HEK293 (cell line): ENCODE measurements around the gene PDE4B.

Source experiments
- CTCF ChIP-seq: fragments of 450-650 bp; formaldehyde crosslinking; IDR thresholded peaks from 2 replicates; pipeline ENCODE4 v1.5.1; 2016; ENCODE audit warnings: missing biosample characterization, missing genetic modification characterization
- KLF10 ChIP-seq: fragments of 450-650 bp; IDR thresholded peaks from 2 replicates; pipeline ENCODE4 v1.5.1; 2018; ENCODE audit warnings: missing biosample characterization, mild to moderate bottlenecking, missing genetic modification characterization
- REST ChIP-seq: fragments of 450-650 bp; formaldehyde crosslinking; IDR thresholded peaks from 2 replicates; pipeline ENCODE4 v1.5.1; 2016; ENCODE audit warnings: missing biosample characterization, missing genetic modification characterization
- YY1 ChIP-seq: fragments of 450-650 bp; formaldehyde crosslinking; IDR thresholded peaks from 2 replicates; pipeline ENCODE4 v1.5.1; 2018; ENCODE audit warnings: missing biosample characterization, missing genetic modification characterization
- ZBTB20 ChIP-seq: fragments of 450-650 bp; formaldehyde crosslinking; IDR thresholded peaks from 2 replicates; pipeline ENCODE4 v1.5.1; 2016; ENCODE audit warnings: missing biosample characterization, missing genetic modification characterization
- ZEB2 ChIP-seq: fragments of 450-650 bp; formaldehyde crosslinking; IDR thresholded peaks from 2 replicates; pipeline ENCODE4 v1.5.1; 2016; ENCODE audit warnings: missing biosample characterization, missing genetic modification characterization
- ZNF146 ChIP-seq: fragments of 450-650 bp; formaldehyde crosslinking; IDR thresholded peaks from 2 replicates; pipeline ENCODE4 v1.5.1; 2016; ENCODE audit warnings: missing biosample characterization, missing genetic modification characterization
- ZNF239 ChIP-seq: fragments of 450-650 bp; formaldehyde crosslinking; IDR thresholded peaks from 2 replicates; pipeline ENCODE4 v1.5.1; 2016; ENCODE audit warnings: missing biosample characterization, missing genetic modification characterization
- ZNF341 ChIP-seq: fragments of 450-650 bp; formaldehyde crosslinking; IDR thresholded peaks from 2 replicates; pipeline ENCODE4; 2016; ENCODE audit warnings: low read depth, missing biosample characterization, missing genetic modification characterization
- ZNF776 ChIP-seq: fragments of 450-650 bp; formaldehyde crosslinking; IDR thresholded peaks from 2 replicates; pipeline ENCODE4 v1.5.0; 2017; ENCODE audit warnings: missing biosample characterization, missing genetic modification characterization, borderline replicate concordance
- ZNF792 ChIP-seq: fragments of 450-650 bp; formaldehyde crosslinking; IDR thresholded peaks from 2 replicates; pipeline ENCODE4 v1.5.1; 2016; ENCODE audit warnings: missing biosample characterization, missing genetic modification characterization
- TF ChIP-seq, protein P1 (sequence below): fragments of 450-650 bp; formaldehyde crosslinking; IDR thresholded peaks from 2 replicates; pipeline ENCODE4 v1.5.1; 2016; ENCODE audit warnings: missing biosample characterization, missing genetic modification characterization, borderline replicate concordance
- TF ChIP-seq, protein P2 (sequence below): fragments of 450-650 bp; IDR thresholded peaks from 2 replicates; pipeline ENCODE4 v1.5.1; 2018; ENCODE audit warnings: missing biosample characterization, missing genetic modification characterization
- TF ChIP-seq, protein P3 (sequence below): fragments of 450-650 bp; formaldehyde crosslinking; IDR thresholded peaks from 2 replicates; pipeline ENCODE4 v1.5.1; 2017; ENCODE audit warnings: missing biosample characterization, missing genetic modification characterization

GRCh38 chr1:66326867-66327266, 534.2 kb downstream of the PDE4B start:
- TF ChIP-seq, protein P1, sequence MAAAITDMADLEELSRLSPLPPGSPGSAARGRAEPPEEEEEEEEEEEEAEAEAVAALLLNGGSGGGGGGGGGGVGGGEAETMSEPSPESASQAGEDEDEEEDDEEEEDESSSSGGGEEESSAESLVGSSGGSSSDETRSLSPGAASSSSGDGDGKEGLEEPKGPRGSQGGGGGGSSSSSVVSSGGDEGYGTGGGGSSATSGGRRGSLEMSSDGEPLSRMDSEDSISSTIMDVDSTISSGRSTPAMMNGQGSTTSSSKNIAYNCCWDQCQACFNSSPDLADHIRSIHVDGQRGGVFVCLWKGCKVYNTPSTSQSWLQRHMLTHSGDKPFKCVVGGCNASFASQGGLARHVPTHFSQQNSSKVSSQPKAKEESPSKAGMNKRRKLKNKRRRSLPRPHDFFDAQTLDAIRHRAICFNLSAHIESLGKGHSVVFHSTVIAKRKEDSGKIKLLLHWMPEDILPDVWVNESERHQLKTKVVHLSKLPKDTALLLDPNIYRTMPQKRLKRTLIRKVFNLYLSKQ, result no peak
- TF ChIP-seq ZNF239 (tag by site-specific recombination) (no peak), ZBTB20 (tag by site-specific recombination) (no peak), ZNF776 (tag by site-specific recombination) (no peak), ZNF792 (tag by site-specific recombination) (no peak), KLF10 (tag by site-specific recombination) (no peak), ZNF341 (tag by site-specific recombination) (no peak), REST (tag by site-specific recombination) (no peak), YY1 (tag by site-specific recombination) (no peak), CTCF (tag by site-specific recombination) (no peak), ZNF146 (no peak), ZEB2 (tag by site-specific recombination) (no peak)
- TF ChIP-seq, protein P2, sequence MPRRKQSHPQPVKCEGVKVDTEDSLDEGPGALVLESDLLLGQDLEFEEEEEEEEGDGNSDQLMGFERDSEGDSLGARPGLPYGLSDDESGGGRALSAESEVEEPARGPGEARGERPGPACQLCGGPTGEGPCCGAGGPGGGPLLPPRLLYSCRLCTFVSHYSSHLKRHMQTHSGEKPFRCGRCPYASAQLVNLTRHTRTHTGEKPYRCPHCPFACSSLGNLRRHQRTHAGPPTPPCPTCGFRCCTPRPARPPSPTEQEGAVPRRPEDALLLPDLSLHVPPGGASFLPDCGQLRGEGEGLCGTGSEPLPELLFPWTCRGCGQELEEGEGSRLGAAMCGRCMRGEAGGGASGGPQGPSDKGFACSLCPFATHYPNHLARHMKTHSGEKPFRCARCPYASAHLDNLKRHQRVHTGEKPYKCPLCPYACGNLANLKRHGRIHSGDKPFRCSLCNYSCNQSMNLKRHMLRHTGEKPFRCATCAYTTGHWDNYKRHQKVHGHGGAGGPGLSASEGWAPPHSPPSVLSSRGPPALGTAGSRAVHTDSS (tag by site-specific recombination), result no peak
- TF ChIP-seq, protein P3, sequence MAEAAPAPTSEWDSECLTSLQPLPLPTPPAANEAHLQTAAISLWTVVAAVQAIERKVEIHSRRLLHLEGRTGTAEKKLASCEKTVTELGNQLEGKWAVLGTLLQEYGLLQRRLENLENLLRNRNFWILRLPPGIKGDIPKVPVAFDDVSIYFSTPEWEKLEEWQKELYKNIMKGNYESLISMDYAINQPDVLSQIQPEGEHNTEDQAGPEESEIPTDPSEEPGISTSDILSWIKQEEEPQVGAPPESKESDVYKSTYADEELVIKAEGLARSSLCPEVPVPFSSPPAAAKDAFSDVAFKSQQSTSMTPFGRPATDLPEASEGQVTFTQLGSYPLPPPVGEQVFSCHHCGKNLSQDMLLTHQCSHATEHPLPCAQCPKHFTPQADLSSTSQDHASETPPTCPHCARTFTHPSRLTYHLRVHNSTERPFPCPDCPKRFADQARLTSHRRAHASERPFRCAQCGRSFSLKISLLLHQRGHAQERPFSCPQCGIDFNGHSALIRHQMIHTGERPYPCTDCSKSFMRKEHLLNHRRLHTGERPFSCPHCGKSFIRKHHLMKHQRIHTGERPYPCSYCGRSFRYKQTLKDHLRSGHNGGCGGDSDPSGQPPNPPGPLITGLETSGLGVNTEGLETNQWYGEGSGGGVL (tag by site-specific recombination), result no peak
